A673 (cell line): ENCODE data around the gene PAEP.

Source experiments
- EZH2 ChIP-seq: fragments of 200-600 bp; sonication (generic); IDR thresholded peaks from 2 replicates; pipeline ENCODE4 v1.6.1; 2017; ENCODE audit warnings: borderline replicate concordance, low read depth, mild to moderate bottlenecking, mixed read lengths, antibody characterized with exemption, low read length; ENCODE audit not compliant: poor library complexity, severe bottlenecking
- TF ChIP-seq, protein P1 (sequence below): fragments of 300-800, 200-600 bp; sonication (generic); conservative IDR thresholded peaks from 2 replicates; pipeline ENCODE4 v1.5.1; 2017; ENCODE audit warnings: low read depth, mild to moderate bottlenecking, antibody characterized with exemption, low read length, moderate library complexity, mixed read lengths

DNA sequence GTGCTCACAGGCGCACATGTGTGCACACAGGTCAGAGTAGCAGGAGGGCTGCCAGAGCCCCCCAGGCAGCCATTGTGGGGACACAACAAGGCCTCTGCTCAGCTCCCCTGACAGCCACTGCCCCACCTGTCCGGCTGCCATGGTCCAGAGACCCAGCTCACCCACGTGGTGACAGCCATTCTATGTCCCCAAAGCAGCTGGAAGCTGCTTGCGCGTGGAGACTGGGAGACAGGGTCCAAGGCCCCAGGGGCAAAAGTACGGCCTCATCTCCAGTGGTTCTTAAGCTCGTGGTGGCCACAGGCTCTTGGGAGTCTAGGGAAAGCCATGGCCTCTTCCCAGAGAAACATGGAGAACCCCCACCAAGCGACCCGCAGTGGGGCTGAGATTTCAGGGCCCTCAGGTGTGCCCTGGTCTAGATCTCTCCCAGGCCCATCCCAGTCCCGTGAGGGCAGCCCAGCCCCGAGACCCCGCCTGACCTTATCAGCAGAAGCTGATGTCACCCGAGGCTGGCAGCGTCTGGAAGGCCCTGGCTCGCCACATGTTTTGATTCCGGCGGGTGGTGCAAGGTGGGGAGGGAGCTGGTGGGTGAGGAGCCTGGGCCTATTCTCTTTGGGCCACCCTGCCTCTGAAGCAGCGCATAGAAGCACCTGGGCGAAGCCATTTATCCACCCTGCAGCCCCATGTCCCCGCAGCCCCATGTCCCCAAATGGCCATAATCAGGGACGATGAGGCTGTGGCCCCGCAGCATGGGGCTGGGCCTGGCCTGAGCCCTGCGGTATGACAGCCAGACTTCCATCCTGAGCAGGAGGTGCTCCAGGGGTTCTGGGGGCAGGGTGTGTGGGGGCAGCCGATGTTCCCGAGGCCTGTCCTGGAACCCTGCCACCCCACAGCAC is 46.1 kb downstream of the PAEP start:
- TF ChIP-seq, protein P1, sequence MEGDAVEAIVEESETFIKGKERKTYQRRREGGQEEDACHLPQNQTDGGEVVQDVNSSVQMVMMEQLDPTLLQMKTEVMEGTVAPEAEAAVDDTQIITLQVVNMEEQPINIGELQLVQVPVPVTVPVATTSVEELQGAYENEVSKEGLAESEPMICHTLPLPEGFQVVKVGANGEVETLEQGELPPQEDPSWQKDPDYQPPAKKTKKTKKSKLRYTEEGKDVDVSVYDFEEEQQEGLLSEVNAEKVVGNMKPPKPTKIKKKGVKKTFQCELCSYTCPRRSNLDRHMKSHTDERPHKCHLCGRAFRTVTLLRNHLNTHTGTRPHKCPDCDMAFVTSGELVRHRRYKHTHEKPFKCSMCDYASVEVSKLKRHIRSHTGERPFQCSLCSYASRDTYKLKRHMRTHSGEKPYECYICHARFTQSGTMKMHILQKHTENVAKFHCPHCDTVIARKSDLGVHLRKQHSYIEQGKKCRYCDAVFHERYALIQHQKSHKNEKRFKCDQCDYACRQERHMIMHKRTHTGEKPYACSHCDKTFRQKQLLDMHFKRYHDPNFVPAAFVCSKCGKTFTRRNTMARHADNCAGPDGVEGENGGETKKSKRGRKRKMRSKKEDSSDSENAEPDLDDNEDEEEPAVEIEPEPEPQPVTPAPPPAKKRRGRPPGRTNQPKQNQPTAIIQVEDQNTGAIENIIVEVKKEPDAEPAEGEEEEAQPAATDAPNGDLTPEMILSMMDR: no peak
- TF ChIP-seq EZH2: no peak
